GM08714 (cell line): ENCODE measurements around the gene KIAA1755.

ENCODE experiments used
- H3K4me3 ChIP-seq: fragments of 200-500 bp; sonication (Bioruptor generic); 2 replicates; pipeline ENCODE4 v1.5.1; 2014; ENCODE audit warnings: mild to moderate bottlenecking, low read length, inconsistent platforms
- ZNF274 ChIP-seq: IDR thresholded peaks from 2 replicates; pipeline ENCODE4 v1.6.1; 2012; ENCODE audit warnings: mild to moderate bottlenecking, low read depth, low read length

KIAA1755 gene

GRCh38 chr20:38216746-38217595 is 43.6 kb downstream of the KIAA1755 start:
- no peak overlapping the region for H3K4me3 ChIP-seq
- TF ChIP-seq ZNF274, result no peak

- no peak overlapping the region for H3K4me3 ChIP-seq
- TF ChIP-seq ZNF274, result no peak
These were observed 44.3 kb downstream of the KIAA1755 start for GRCh38 chr20:38216201-38216600.

GRCh38 chr20:38215194-38216182 is 45.0 kb downstream of the KIAA1755 start:
- TF ChIP-seq ZNF274, result no peak
- no peak overlapping the region for H3K4me3 ChIP-seq

- H3K4me3 ChIP-seq, result no peak overlapping the region
- no peak for TF ChIP-seq ZNF274
These were observed 46.0 kb downstream of the KIAA1755 start for GRCh38 chr20:38214256-38215193.

GRCh38 chr20:38213607-38213940 is 47.0 kb downstream of the KIAA1755 start:
- TF ChIP-seq ZNF274, result no peak
- no peak overlapping the region for H3K4me3 ChIP-seq

- no peak overlapping the region for H3K4me3 ChIP-seq
- TF ChIP-seq ZNF274, result no peak
These were observed 47.5 kb downstream of the KIAA1755 start for GRCh38 chr20:38212806-38213606.

- no peak for TF ChIP-seq ZNF274
- H3K4me3 ChIP-seq, result no peak overlapping the region
These were observed 49.1 kb downstream of the KIAA1755 start for GRCh38 chr20:38211200-38212097.

GRCh38 chr20:38210741-38211140 is 49.8 kb downstream of the KIAA1755 start:
- H3K4me3 ChIP-seq, result no peak overlapping the region
- no peak for TF ChIP-seq ZNF274

GRCh38 chr20:38209736-38210405 is 50.7 kb downstream of the KIAA1755 start:
- H3K4me3 ChIP-seq, result no peak overlapping the region
- TF ChIP-seq ZNF274, result no peak

GRCh38 chr20:38209054-38209675 is 51.4 kb downstream of the KIAA1755 start:
- no peak for TF ChIP-seq ZNF274
- H3K4me3 ChIP-seq, result no peak overlapping the region

- no peak for TF ChIP-seq ZNF274
- no peak overlapping the region for H3K4me3 ChIP-seq
These were observed 52.0 kb downstream of the KIAA1755 start for GRCh38 chr20:38208523-38208922.

GRCh38 chr20:38208088-38208487 is 52.4 kb downstream of the KIAA1755 start:
- TF ChIP-seq ZNF274, result no peak
- H3K4me3 ChIP-seq, result no peak overlapping the region
